Activated T-cell treated with anti-CD3 and anti-CD28 coated beads, Interleukin-2, amount 50 U/mL, for 48 hours (primary cell): Measurements from ENCODE around the gene UBE2E2.
A peak's percentile ranks its signal among the peaks of the same experiment; 100 is the strongest.

Experiments
- DNase-seq, 2 experiments: peaks; one replicate each; pipeline ENCODE4 v3.0.0-alpha.2; 2020

The UBE2E2 gene

GRCh38 chr3:23198801-23199200, 4.3 kb upstream of the UBE2E2 start:
- no peak for DNase-seq

- DNase-seq, result no peak
These were observed 3.5 kb upstream of the UBE2E2 start for GRCh38 chr3:23199649-23200048.

- no peak for DNase-seq
These were observed 1.8 kb upstream of the UBE2E2 start for GRCh38 chr3:23201154-23201838.

- DNase-seq, result no peak
These were observed 765 bp upstream of the UBE2E2 start for GRCh38 chr3:23202203-23202920.

GRCh38 chr3:23203708-23204330, 692 bp downstream of the UBE2E2 start:
- peak; percentile 34 to 46 for DNase-seq

- no peak for DNase-seq
These were observed 3.2 kb downstream of the UBE2E2 start for GRCh38 chr3:23206366-23206765.

GRCh38 chr3:23209103-23209502, 6.0 kb downstream of the UBE2E2 start:
- no peak for DNase-seq

- no peak for DNase-seq
These were observed 6.8 kb downstream of the UBE2E2 start for GRCh38 chr3:23209747-23210487.

- no peak for DNase-seq
These were observed 10.7 kb downstream of the UBE2E2 start for GRCh38 chr3:23213813-23214212.

- no peak for DNase-seq
These were observed 14.9 kb downstream of the UBE2E2 start for GRCh38 chr3:23217872-23218554.

GRCh38 chr3:23219117-23219516, 16.0 kb downstream of the UBE2E2 start:
- DNase-seq, result no peak

GRCh38 chr3:23219552-23219951, 16.4 kb downstream of the UBE2E2 start:
- no peak for DNase-seq

GRCh38 chr3:23221136-23221535, 18.0 kb downstream of the UBE2E2 start:
- DNase-seq, result no peak

- DNase-seq, result no peak
These were observed 28.9 kb downstream of the UBE2E2 start for GRCh38 chr3:23232016-23232415.

GRCh38 chr3:23232854-23233253, 29.7 kb downstream of the UBE2E2 start:
- DNase-seq, result no peak

- no peak for DNase-seq
These were observed 32.1 kb downstream of the UBE2E2 start for GRCh38 chr3:23235264-23235663.

- no peak for DNase-seq
These were observed 33.8 kb downstream of the UBE2E2 start for GRCh38 chr3:23236890-23237289.

GRCh38 chr3:23238156-23238555, 35.0 kb downstream of the UBE2E2 start:
- no peak for DNase-seq

- DNase-seq, result no peak
These were observed 35.5 kb downstream of the UBE2E2 start for GRCh38 chr3:23238578-23238977.

- DNase-seq, result no peak
These were observed 36.3 kb downstream of the UBE2E2 start for GRCh38 chr3:23239211-23240068.

GRCh38 chr3:23240171-23240785, 37.2 kb downstream of the UBE2E2 start:
- DNase-seq, result no peak
